Suprapubic skin (tissue), 3 donors: Measurements from ENCODE around the gene TIAL1.
"Not testable (repeated sequence)": the region's sequence is repeated elsewhere in the genome, so short reads cannot be mapped to it uniquely, and the experiment has no call there.

Experiments
- CTCF ChIP-seq, 2 donors: fragments of 200-600 bp in 1 of 2; fragments of 450-650 bp in 1 of 2; sonication (generic) in 1 of 2; IDR thresholded peaks; one replicate each; pipeline ENCODE4 v1.5.1; 2016 to 2019; ENCODE audit warnings: antibody characterized with exemption in 2 of 2, mild to moderate bottlenecking in 1 of 2, moderate library complexity in 1 of 2
- EP300 ChIP-seq: sonication (generic); formaldehyde crosslinking; IDR thresholded peaks from one replicate; pipeline ENCODE4 v1.6.1; 2017; ENCODE audit warnings: antibody characterized with exemption

GRCh38 chr10:119532251-119532650 lies 64.5 kb downstream of the TIAL1 start:
- not testable (repeated sequence) for TF ChIP-seq CTCF (IDR thresholded peaks at IDR 0.05); EP300
